HG03097 (cell line): ENCODE data around the gene MAGI2.
"Not testable (repeated sequence)": the region's sequence is repeated elsewhere in the genome, so short reads cannot be mapped to it uniquely, and the experiment has no call there.

Source experiments
- ATAC-seq: cut with Tn5 transposase; IDR thresholded peaks from one replicate; pipeline ENCODE4 v1.9.1; 2021; ENCODE audit not compliant: unreplicated experiment, low FRiP score

MAGI2 gene

GRCh38 chr7:78970440-78970916 lies 483.0 kb downstream of the MAGI2 start:
- no peak for ATAC-seq

GRCh38 chr7:78968951-78969350 lies 484.5 kb downstream of the MAGI2 start:
- no peak for ATAC-seq

- ATAC-seq: not testable (repeated sequence)
These were observed 485.9 kb downstream of the MAGI2 start for GRCh38 chr7:78967561-78967960.

- ATAC-seq: no peak
These were observed 486.4 kb downstream of the MAGI2 start for GRCh38 chr7:78967046-78967445.

GRCh38 chr7:78959477-78959876 lies 494.0 kb downstream of the MAGI2 start:
- ATAC-seq: no peak

- ATAC-seq: no peak
These were observed 498.1 kb downstream of the MAGI2 start for GRCh38 chr7:78955329-78955728.

GRCh38 chr7:78953726-78954363 lies 499.6 kb downstream of the MAGI2 start:
- ATAC-seq: no peak

GRCh38 chr7:78953090-78953489 lies 500.4 kb downstream of the MAGI2 start:
- no peak for ATAC-seq

- no peak for ATAC-seq
These were observed 513.8 kb downstream of the MAGI2 start for GRCh38 chr7:78939669-78940068.

- ATAC-seq: no peak
These were observed 528.9 kb downstream of the MAGI2 start for GRCh38 chr7:78924581-78924980.

GRCh38 chr7:78912781-78913180 lies 540.7 kb downstream of the MAGI2 start:
- ATAC-seq: no peak

- no peak for ATAC-seq
These were observed 546.7 kb downstream of the MAGI2 start for GRCh38 chr7:78906735-78907134.

GRCh38 chr7:78905436-78905835 lies 548.0 kb downstream of the MAGI2 start:
- ATAC-seq: no peak

- ATAC-seq: no peak
These were observed 548.5 kb downstream of the MAGI2 start for GRCh38 chr7:78904983-78905382.

GRCh38 chr7:78901566-78901965 lies 551.9 kb downstream of the MAGI2 start:
- ATAC-seq: no peak

GRCh38 chr7:78900806-78901205 lies 552.7 kb downstream of the MAGI2 start:
- ATAC-seq: no peak

- ATAC-seq: no peak
These were observed 558.1 kb downstream of the MAGI2 start for GRCh38 chr7:78895393-78895792.

- no peak for ATAC-seq
These were observed 574.3 kb downstream of the MAGI2 start for GRCh38 chr7:78879206-78879605.

- ATAC-seq: no peak
These were observed 580.4 kb downstream of the MAGI2 start for GRCh38 chr7:78873117-78873516.

- no peak for ATAC-seq
These were observed 589.1 kb downstream of the MAGI2 start for GRCh38 chr7:78864339-78864738.

GRCh38 chr7:78863281-78863680 lies 590.2 kb downstream of the MAGI2 start:
- ATAC-seq: no peak

GRCh38 chr7:78862411-78862900 lies 591.0 kb downstream of the MAGI2 start:
- no peak for ATAC-seq

- no peak for ATAC-seq
These were observed 600.5 kb downstream of the MAGI2 start for GRCh38 chr7:78852951-78853350.
